Neuronal stem cell (in vitro differentiated cells): ENCODE measurements around the gene SLC9C1.

Experiments
- DNase-seq: peaks from one replicate; pipeline ENCODE4 v3.0.0-alpha.2; 2013; ENCODE audit warnings: low spot score
- H2AFZ ChIP-seq: one replicate; pipeline ENCODE4 v1.6.1; 2013; ENCODE audit warnings: mild to moderate bottlenecking, low read length, inconsistent platforms
- H2AK5ac ChIP-seq: 2 replicates; pipeline ENCODE4 v1.6.1; 2013; ENCODE audit warnings: low read depth, mild to moderate bottlenecking, inconsistent platforms, low read length, moderate library complexity, mixed read lengths
- H2BK120ac ChIP-seq: 2 replicates; pipeline ENCODE4 v1.6.1; 2013; ENCODE audit warnings: low read depth, mild to moderate bottlenecking, inconsistent platforms, low read length, moderate library complexity, mixed read lengths
- H2BK12ac ChIP-seq: one replicate; pipeline ENCODE4 v1.6.1; 2013; ENCODE audit warnings: low read length, inconsistent platforms
- H2BK15ac ChIP-seq: 2 replicates; pipeline ENCODE4 v1.6.1; 2013; ENCODE audit warnings: mild to moderate bottlenecking, low read length, inconsistent platforms, mixed read lengths
- H2BK5ac ChIP-seq: one replicate; pipeline ENCODE4 v1.6.1; 2013; ENCODE audit warnings: inconsistent platforms, mild to moderate bottlenecking, low read length, moderate library complexity
- H3K14ac ChIP-seq: one replicate; pipeline ENCODE4 v1.6.1; 2013; ENCODE audit warnings: low read length, inconsistent platforms
- H3K18ac ChIP-seq: 2 replicates; pipeline ENCODE4 v1.6.1; 2013; ENCODE audit warnings: low read length, inconsistent platforms
- H3K23ac ChIP-seq: 2 replicates; pipeline ENCODE4 v1.6.1; 2013; ENCODE audit warnings: low read depth, mild to moderate bottlenecking, mixed read lengths, low read length, inconsistent platforms; ENCODE audit not compliant: poor library complexity
- H3K27ac ChIP-seq: replicated peaks from 3 replicates; pipeline ENCODE4 v1.5.1; 2013; ENCODE audit warnings: low read length, inconsistent platforms
- H3K27me3 ChIP-seq, 3 experiments: 2 replicates each; pipeline ENCODE4 v1.6.1; 2013; ENCODE audit warnings: low read length in 3 of 3, mild to moderate bottlenecking in 2 of 3, inconsistent platforms in 1 of 3, low read depth in 1 of 3, mixed read lengths in 1 of 3, moderate library complexity in 1 of 3; ENCODE audit not compliant: control insufficient read depth in 3 of 3, insufficient read depth in 3 of 3
- H3K36me3 ChIP-seq, 2 donors: replicated peaks in 1 of 2; 2 replicates each; pipeline ENCODE4 v1.6.1; 2013; ENCODE audit warnings: low read length in 2 of 2; ENCODE audit not compliant: control insufficient read depth in 2 of 2, insufficient read depth in 2 of 2
- H3K4ac ChIP-seq: 2 replicates; pipeline ENCODE4 v1.6.1; 2013; ENCODE audit warnings: inconsistent platforms, mild to moderate bottlenecking, low read length, moderate library complexity
- H3K4me1 ChIP-seq, 2 donors: 1 replicate in 1 of 2; 2 replicates in 1 of 2; pipeline ENCODE4 v1.6.1; 2013; ENCODE audit warnings: low read length in 2 of 2, low read depth in 1 of 2; ENCODE audit not compliant: control insufficient read depth in 2 of 2, insufficient read depth in 1 of 2
- H3K4me2 ChIP-seq: one replicate; pipeline ENCODE4 v1.6.1; 2013; ENCODE audit warnings: mild to moderate bottlenecking, low read length, inconsistent platforms; ENCODE audit not compliant: insufficient read depth, poor library complexity, severe bottlenecking
- H3K4me3 ChIP-seq, 2 donors: 2 replicates each; pipeline ENCODE4 v1.5.1; 2013; ENCODE audit warnings: low read length in 2 of 2, mild to moderate bottlenecking in 2 of 2, inconsistent platforms in 1 of 2, moderate library complexity in 1 of 2
- H3K79me1 ChIP-seq: one replicate; pipeline ENCODE4 v1.6.1; 2013; ENCODE audit warnings: low read depth, mild to moderate bottlenecking, inconsistent platforms, low read length, moderate library complexity
- H3K9ac ChIP-seq: one replicate; pipeline ENCODE4 v1.6.1; 2013; ENCODE audit warnings: mild to moderate bottlenecking, low read depth, low read length, inconsistent platforms; ENCODE audit not compliant: poor library complexity
- H3K9me3 ChIP-seq, 2 donors: replicated peaks in 1 of 2; 2 replicates each; pipeline versions ENCODE3 to v1.6.1; 2013; ENCODE audit warnings: low read length in 2 of 2, mild to moderate bottlenecking in 2 of 2, inconsistent platforms in 1 of 2, low read depth in 1 of 2, mixed read lengths in 1 of 2, moderate library complexity in 1 of 2; ENCODE audit not compliant: control insufficient read depth in 2 of 2, insufficient read depth in 1 of 2
- H4K8ac ChIP-seq: one replicate; pipeline ENCODE4 v1.6.1; 2013; ENCODE audit warnings: low read depth, mild to moderate bottlenecking, inconsistent platforms, low read length, moderate library complexity
- H4K91ac ChIP-seq: one replicate; pipeline ENCODE4 v1.6.1; 2013; ENCODE audit warnings: low read length, low read depth, mild to moderate bottlenecking, inconsistent platforms; ENCODE audit not compliant: poor library complexity
- WGBS, 2 donors: extraction: QIAGEN DNeasy Blood & Tissue Kit; methylation state at CpG; one replicate each; pipeline ENCODE4 v1.1.7; 2013; ENCODE audit warnings: missing lambda C conversion rate in 2 of 2, mixed read lengths in 1 of 2; ENCODE audit not compliant: insufficient read length in 2 of 2, insufficient replicate concordance in 1 of 2; ENCODE audit errors: extremely low coverage in 2 of 2; 5-methylcytosine and 5-hydroxymethylcytosine counted together

Gene SLC9C1

DNA sequence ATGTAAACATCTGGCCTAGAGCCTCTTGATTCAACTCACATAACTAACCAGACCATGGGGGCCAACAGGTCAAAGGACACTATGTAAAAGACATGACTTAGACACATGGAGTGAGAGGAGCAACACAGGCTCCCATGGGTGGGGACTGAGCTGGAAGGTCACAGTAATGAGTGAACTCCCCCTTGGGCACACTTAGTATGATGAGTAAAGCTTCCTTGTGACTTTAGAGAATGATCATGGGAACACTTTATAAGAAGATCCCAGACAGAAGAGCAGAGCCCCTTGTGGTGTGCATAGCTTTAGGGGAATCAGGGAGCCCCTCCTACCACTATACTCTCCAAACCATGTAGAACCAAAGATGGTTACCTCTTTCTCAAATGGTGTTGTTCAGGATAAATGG, 171.1 kb downstream of the SLC9C1 start:
- Histone ChIP-seq H2BK12ac (no peak overlapping the region), H3K9ac (no peak overlapping the region), H3K27me3 (no peaks in the 10 kb centered on the region), H3K23ac (no peak overlapping the region), H3K36me3 (no peaks in the 10 kb centered on the region), H4K8ac (no peak overlapping the region), H3K4me1 (peaks cover 5 to 16% of the 10 kb centered on the region in 2 donors), H4K91ac (no peak overlapping the region), H3K4me2 (no peak overlapping the region), H3K14ac (no peak overlapping the region), H2BK120ac (no peak overlapping the region), H2AK5ac (no peak overlapping the region), H3K79me1 (no peaks in the 10 kb centered on the region), H3K9me3 (no peaks in the 10 kb centered on the region), H3K18ac (no peak overlapping the region), H2AFZ (no peak overlapping the region), H2BK5ac (no peak overlapping the region), H2BK15ac (no peak overlapping the region), H3K4me3 (no peak overlapping the region), H3K4ac (no peak overlapping the region), H3K27ac (no peak overlapping the region)
- no peak for DNase-seq

DNA sequence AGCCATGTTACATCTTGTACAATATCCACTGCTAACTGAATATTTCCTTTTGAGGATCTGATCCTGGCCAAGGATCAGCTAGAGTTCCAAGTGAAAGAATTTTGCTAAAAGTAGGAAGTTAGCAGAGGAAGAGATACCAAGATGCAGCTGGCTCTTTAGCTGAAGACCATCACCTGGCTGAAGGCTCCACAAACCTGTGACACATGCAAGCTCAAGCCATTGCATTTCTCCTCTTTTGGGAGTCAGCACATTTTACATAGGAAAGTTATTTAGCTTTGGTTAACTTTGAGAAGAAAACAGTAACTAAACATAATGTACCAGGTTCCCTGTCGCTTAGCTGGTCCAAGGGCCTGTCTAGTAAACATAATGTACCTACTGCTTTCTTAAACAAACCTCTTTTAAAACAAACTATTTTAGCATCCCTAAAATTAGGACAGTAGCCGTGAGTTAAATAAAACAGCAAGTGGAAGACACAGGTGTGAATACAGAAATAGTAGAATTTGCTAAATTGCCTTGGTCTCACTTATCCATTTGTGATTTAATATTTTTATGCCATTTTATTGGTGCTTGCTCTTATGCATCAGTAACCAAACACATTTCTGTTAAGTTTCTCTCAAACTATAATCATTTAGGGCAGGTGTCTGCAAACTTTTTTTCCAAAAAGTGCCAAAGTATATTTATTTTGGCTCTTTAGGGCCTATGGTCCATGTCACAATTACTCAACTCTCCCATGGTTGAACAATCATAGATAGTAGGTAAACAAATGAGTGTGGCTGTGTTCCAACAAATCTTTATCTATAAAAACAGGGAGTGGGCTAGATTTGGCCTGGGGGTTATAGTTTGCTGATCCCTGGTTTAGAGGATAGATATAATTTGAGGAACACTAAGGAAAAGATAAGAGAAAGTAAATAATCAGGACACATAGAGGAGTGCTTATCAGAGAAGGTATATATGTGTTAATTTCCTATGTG, 172.2 kb downstream of the SLC9C1 start:
- no peak overlapping the region for H3K14ac ChIP-seq
- no peak overlapping the region for H2AFZ ChIP-seq
- no peak overlapping the region for H2BK15ac ChIP-seq
- peaks cover 5 to 16% of the 10 kb centered on the region in 2 donors for H3K4me1 ChIP-seq
- no CpG with 5 or more reads among the region's 2 CpGs for WGBS, 2 donors
- no peaks in the 10 kb centered on the region for H3K79me1 ChIP-seq
- H3K23ac ChIP-seq, result no peak overlapping the region
- no peak overlapping the region for H3K4ac ChIP-seq
- no peak overlapping the region for H2BK5ac ChIP-seq
- no peak overlapping the region for H2BK12ac ChIP-seq
- no peak overlapping the region for H3K18ac ChIP-seq
- DNase-seq, result no peak
- H3K9me3 ChIP-seq, result no peaks in the 10 kb centered on the region
- no peak overlapping the region for H2BK120ac ChIP-seq
- no peak overlapping the region for H3K4me2 ChIP-seq
- H4K8ac ChIP-seq, result no peak overlapping the region
- no peaks in the 10 kb centered on the region for H3K36me3 ChIP-seq
- H3K9ac ChIP-seq, result no peak overlapping the region
- H3K27me3 ChIP-seq, result no peaks in the 10 kb centered on the region
- H3K27ac ChIP-seq, result no peak overlapping the region
- no peak overlapping the region for H3K4me3 ChIP-seq
- H2AK5ac ChIP-seq, result no peak overlapping the region
- no peak overlapping the region for H4K91ac ChIP-seq

DNA sequence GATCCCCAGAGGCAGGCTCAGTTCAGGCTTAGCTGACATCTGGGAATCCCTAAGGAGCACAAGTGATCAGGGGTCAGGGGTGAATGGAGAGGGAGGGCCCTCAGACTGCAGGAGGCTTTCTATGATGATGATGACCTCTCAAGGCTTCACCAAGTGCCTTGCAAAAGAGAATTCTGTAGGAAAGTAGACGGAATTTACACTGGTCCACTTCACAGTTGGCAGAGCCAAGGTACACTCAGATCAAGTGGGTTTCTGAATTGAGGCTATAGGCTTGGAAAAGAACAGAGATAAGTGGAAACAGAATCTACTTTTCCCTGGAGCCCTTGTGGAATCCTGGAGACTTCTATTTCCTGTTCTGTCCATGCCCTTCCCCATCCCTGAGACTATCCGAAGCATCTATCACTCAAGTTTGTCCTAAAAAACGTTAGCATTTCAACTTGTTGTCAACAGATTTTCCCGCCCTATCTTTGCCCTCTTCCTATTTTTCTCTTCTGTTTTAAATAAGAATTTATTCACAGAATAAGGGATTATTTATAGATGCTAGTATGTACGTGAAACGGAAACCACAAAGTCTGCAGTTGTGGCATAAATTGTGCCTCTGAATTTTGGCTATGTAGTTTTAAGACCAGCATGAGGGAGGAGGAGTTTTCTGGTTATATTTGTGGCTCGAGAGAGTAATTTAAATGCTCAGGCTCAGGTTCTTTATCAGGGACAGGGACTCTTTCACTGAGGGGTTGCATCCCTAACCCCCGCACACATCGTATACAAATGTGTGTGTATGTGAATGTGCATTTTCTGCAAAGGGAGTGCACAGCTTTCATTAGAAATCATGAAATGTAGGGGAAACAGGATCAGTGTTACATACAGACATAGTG, 173.8 kb downstream of the SLC9C1 start:
- Histone ChIP-seq H3K9ac (no peak overlapping the region), H2BK120ac (no peak overlapping the region), H2AK5ac (no peak overlapping the region), H3K36me3 (no peaks in the 10 kb centered on the region), H2BK12ac (no peak overlapping the region), H3K27ac (no peak overlapping the region), H4K91ac (no peak overlapping the region), H3K4ac (no peak overlapping the region), H2BK15ac (no peak overlapping the region), H3K4me1 (peaks cover 0 to 7% of the 10 kb centered on the region in 2 donors), H3K14ac (no peak overlapping the region), H3K27me3 (no peaks in the 10 kb centered on the region), H2AFZ (no peak overlapping the region), H3K9me3 (no peaks in the 10 kb centered on the region), H4K8ac (no peak overlapping the region), H3K79me1 (no peaks in the 10 kb centered on the region), H3K4me3 (no peak overlapping the region), H2BK5ac (no peak overlapping the region), H3K18ac (no peak overlapping the region), H3K23ac (no peak overlapping the region), H3K4me2 (no peak overlapping the region)
- no CpG with 5 or more reads among the region's 9 CpGs for whole genome bisulfite sequencing, 2 donors
- no peak for DNase-seq
